Ramos (cell line): ENCODE data around the gene BMP6.

Experiments used
- in situ Hi-C: fragments of 300-500 bp; cut with MboI; formaldehyde crosslinking; loops from one replicate; pipeline ENCODE4 v1.14.3; 2022; ENCODE audit warnings: low sequenced_read_pairs; ENCODE audit not compliant: unreplicated experiment

Gene BMP6

DNA sequence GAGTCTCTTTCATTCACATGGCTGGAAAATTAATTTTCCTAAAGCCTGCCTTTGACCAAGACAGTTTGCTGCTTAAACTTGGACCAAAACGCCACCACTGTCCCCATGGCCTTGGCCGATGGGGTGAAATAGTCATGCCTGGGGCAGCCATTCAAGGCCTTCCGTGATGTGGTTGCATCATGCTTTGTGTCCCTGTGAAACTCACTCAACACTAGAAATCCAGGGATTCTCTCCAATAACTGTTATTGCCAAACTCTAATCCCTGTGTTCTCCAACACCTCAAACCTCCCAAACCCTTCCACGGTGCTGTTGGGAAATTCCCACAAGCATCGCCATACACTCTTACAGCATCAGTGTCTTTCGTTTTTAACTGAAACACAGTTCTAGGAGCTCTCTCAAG, 186.1 kb downstream of the BMP6 start:
- in situ Hi-C loops = no loop called here

- in situ Hi-C loops = no loop called here
Measured at GRCh38 chr6:7912736-7913517, 187.0 kb downstream of the BMP6 start.

DNA sequence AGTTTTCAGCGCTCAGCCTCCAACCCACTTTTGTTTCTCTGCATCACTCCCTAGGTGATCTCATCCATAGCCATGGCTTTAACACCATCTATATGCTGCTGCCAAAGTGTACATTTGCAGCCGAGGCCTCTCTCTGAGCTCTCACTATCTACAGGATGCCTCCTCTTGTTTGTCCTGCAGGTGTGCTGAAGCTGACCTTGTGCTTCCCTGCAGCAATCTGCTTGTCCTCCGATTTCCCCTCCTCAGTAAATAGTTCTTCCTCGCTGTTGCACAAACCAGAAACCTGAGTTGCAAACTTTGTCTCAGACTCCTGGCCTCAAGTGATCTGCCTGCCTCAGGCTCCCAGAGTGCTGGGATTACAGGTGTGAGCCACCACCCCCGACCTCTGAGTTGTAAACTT, 188.4 kb downstream of the BMP6 start:
- in situ Hi-C loops = no loop called here

- in situ Hi-C loops = loop anchor here (5.0 kb wide), 1 partner anchor 47 kb away; no protein-coding TSS in a partner anchor
Measured at GRCh38 chr6:7914991-7915789, 189.3 kb downstream of the BMP6 start.

GRCh38 chr6:7916959-7917358, 191.1 kb downstream of the BMP6 start:
- in situ Hi-C loops = loop anchor here (5.0 kb wide), 1 partner anchor 45 kb away; no protein-coding TSS in a partner anchor

GRCh38 chr6:7917729-7918128, 191.8 kb downstream of the BMP6 start:
- in situ Hi-C loops = loop anchor here (5.0 kb wide), 1 partner anchor 45 kb away; no protein-coding TSS in a partner anchor

DNA sequence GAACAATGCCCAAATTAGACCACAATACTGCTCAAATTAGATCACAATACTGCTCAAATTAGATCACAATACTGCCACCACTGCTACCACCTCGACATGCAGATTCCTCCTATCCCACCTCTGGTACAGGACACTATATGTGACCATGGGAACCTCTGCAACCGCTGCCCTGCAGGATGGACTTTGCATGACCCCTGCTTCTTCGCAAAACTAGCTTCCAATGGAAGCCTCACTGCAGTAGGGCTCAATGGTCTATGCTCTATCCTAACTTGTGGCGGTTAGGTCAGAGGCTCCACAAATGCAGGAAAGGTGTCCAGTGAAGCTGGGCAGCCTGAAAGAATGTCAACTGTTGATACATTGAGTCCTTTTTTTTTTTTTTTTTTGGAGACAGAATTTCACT, 192.5 kb downstream of the BMP6 start:
- in situ Hi-C loops = loop anchor here (5.0 kb wide), 1 partner anchor 44 kb away; no protein-coding TSS in a partner anchor

DNA sequence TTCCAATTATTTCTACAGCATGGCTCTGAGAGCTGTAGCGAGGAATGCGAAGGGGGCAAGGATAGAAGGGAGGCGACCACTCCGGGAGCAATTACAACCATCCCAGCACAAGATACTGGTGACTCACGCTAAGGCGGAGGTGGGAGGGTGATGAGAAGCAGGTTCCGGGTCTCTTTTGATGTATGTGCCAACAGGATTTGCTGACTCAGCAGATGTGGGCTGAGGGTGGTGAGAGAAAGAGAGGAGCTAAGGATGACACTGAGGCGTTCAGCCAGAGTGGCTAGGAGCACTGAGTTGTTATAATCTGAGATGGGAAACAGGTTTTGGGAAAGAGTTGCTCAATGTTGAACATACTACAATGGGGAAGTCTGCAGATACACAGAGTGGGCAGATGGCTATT, 194.0 kb downstream of the BMP6 start:
- in situ Hi-C loops = loop anchor here (5.0 kb wide), 1 partner anchor 42 kb away; no protein-coding TSS in a partner anchor

DNA sequence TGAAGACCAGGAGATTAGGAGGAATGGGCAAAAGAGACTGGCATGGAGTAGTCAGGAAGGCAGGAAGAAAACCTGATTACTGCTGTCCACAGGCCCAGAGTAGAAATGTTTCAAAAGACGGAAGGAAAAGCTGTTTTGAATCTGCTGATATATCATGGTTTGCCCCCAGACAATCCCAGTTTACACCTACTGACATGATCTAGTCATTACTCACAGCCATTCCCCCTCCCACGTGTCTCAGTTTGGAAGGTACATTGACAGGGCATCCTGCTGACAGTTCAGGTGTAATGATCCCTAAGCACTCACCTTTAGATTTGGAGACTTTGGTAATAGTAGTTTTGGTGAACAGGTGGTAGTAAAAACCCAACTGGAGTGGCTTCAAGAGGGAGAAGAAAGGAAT, 194.5 kb downstream of the BMP6 start:
- in situ Hi-C loops = no loop called here

DNA sequence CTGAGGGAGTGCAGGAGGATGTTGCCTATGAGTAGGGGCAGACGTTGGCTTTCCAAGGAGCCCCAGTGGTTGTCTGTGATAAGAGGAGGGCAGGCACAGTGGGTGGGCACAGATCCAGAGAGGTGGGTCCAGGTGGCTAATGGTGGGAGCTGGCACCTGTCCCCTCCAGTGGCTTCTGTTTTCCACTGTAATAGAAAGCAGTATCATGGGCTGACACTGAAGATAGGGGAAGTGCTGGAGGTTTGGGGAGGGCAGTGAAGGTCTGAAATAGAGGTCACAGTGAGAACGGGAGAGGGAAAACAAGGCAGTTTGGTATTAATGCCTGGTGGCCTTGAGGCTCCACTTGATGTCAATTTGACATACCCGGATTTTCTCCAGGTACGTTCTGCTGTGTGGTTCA, 195.1 kb downstream of the BMP6 start:
- in situ Hi-C loops = no loop called here

- in situ Hi-C loops = no loop called here
Measured at GRCh38 chr6:7921632-7922092, 195.8 kb downstream of the BMP6 start.

- in situ Hi-C loops = no loop called here
Measured at GRCh38 chr6:7922596-7922995, 196.7 kb downstream of the BMP6 start.

DNA sequence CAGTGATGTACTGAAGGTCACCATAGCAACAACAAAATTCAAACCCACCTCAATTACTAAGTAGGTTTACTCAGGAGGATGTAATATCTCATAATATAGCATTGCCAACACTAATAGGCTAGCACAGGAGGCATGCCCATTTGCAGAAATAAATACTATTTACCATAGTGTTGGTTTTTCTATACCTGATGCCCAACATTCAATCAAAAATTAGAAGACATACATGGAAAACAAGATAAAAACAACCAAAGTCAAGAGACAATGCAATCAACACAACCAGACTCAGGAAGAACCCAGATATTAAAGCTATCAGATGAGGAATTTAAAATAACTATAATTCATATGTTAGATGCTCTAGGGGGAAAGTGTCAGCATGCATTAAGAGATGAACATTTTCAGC, 199.0 kb downstream of the BMP6 start:
- in situ Hi-C loops = no loop called here
